LNCAP (cell line): ENCODE data around the gene VSIG10L2.

Experiments used
- TF ChIP-seq, protein P1 (sequence below): fragments of 450-650 bp; IDR thresholded peaks from 2 replicates; pipeline ENCODE4 v1.5.1; 2017; ENCODE audit warnings: mild to moderate bottlenecking

VSIG10L2 gene

DNA sequence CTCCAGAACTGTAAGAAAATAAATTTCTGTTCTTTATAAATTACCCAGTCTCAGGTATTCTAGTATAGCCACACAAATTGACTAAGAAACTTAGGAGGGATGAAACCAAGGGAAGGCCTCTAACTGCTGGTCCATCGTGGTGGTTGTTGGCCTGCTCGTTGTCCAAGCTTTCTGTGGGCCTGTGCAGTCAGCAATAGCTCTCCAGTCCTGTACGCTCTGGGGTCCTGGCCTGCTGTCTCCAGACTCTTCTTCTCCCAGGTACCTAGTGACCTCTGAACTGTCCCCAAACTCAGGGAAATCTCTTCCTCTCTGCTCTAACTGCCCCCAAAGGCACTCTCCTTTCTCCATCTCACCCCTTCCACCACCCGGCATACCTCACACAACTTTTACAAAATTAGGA lies 5.7 kb upstream of the VSIG10L2 start:
- TF ChIP-seq, protein P1, sequence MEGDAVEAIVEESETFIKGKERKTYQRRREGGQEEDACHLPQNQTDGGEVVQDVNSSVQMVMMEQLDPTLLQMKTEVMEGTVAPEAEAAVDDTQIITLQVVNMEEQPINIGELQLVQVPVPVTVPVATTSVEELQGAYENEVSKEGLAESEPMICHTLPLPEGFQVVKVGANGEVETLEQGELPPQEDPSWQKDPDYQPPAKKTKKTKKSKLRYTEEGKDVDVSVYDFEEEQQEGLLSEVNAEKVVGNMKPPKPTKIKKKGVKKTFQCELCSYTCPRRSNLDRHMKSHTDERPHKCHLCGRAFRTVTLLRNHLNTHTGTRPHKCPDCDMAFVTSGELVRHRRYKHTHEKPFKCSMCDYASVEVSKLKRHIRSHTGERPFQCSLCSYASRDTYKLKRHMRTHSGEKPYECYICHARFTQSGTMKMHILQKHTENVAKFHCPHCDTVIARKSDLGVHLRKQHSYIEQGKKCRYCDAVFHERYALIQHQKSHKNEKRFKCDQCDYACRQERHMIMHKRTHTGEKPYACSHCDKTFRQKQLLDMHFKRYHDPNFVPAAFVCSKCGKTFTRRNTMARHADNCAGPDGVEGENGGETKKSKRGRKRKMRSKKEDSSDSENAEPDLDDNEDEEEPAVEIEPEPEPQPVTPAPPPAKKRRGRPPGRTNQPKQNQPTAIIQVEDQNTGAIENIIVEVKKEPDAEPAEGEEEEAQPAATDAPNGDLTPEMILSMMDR, result no peak

DNA sequence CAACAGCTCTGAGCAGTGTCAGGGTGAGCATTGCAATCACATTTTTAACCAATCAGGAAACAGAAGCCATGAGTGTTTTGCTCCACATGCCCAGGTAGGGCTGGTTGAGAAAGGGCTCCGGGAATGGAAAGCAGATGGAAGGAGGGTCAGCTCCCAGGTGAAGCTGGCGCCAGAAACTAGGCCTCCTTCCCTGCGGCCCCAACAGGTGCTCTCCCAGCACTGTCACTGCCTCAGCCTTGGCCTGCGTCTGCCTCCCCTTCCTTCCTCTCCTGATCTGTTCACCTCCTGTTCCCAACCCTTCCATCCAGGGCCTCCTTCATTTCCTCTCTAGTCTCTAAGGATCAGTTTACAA lies 4.6 kb upstream of the VSIG10L2 start:
- TF ChIP-seq, protein P1, result no peak

DNA sequence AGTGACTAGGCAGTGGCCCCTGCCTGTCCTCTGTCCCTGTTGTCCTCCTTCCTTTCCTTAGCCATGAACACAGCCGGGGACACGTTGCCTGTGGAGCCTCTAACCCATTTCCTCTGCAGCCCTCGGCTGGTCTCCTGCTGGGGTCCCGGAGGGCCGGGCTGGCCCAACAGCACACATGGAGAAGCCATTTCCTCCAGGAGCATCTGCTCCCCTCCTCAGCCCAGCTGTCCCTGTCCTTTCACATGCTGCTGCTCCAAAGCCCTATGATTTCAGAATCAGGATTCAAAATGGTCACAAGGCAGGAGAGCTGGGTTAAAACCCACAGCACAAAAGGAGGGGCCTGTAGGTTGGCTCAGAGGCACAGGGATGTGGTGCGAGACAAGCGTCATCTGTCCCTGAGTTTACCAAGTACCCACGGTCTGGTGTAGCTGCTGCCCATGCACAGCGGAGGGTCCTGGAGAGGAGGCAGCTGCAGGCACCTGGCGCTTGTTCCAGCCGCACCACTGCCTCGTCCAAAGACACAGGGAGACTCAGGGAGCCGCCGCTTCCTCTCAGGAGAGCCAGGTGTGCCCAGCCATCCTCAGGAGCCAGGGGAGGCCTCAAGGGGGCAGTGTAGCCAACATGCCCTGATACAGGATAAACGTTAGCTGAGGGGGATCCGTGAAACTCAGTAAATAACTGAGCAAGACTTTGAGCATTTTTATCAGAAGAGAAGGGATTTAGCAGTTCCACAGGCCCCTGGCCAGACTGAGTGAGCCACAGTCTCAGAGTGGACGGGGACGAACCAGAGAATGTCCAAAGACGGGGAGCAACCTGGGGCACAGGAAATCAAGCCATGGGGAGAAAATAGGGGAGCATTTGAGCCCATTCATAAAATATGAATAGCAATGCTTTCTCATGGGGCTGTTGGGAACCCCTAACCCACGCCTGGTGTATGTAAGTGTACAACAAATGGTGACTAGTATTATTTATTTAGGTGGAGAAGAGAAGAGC lies 3.9 kb upstream of the VSIG10L2 start:
- TF ChIP-seq, protein P1, result peak; percentile 87

DNA sequence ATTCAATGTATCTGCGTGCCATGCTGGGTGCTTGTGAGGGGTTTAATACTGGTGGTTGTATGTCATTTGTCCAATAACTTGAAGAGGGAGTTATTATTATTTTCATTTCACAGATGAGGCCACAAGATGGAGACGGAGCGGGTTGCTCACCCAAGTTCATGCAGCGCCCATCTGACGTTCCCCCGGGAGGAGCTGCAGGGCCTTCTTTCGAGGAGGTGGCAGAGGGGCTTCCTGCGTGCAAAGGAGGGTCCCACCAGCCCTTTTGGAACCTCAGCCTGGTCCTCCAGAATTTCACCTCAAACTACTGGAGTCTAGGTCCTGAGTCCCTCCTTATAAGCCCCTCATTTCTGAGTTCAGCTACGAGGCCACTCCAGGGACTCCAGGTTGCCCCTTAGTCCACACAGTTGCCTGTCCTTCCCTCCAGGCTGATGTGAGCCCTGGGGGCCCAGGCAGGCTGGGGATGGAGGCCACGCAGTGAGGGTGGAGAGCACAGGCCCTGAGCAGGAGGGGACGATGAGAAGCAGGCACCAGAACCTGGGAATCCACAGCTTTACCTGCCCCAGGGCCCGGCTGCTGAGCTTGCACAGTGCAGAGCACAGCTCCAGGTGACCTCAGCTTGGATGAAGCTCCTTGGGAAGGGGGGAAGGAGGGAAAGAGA lies 2.9 kb upstream of the VSIG10L2 start:
- TF ChIP-seq, protein P1, result no peak

DNA sequence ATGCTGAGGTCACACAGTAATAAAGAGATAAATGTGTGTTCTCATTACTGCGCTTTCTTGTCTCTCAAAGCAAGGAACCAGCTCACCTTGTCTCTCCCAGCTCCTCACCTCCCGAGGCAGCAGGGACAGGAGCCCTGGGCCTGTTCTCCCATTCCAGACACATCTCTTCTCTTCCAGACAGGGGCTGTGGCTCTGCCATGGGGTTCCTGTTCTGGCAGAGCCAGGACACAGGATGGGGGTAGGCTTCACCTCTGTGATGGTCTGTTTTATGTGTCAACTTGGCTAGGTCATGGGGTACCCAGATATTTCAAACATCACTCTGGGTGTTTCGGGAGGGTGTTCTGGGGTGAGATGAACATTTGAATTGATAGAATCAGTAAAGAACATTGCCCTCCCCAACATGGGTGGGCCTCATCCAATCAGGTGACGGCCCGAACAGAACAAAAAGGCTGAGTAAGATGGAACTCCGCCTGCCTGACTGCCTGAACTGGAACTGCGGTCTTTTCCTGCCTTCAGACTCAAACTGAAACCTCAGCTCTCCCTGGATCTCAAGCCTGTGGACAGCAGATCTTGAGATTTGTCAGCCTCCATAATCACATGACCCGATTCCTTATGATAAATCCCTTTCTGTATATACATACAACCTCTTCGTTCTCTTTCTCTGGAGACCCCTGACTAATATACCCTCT lies 2.0 kb upstream of the VSIG10L2 start:
- TF ChIP-seq, protein P1, result no peak

DNA sequence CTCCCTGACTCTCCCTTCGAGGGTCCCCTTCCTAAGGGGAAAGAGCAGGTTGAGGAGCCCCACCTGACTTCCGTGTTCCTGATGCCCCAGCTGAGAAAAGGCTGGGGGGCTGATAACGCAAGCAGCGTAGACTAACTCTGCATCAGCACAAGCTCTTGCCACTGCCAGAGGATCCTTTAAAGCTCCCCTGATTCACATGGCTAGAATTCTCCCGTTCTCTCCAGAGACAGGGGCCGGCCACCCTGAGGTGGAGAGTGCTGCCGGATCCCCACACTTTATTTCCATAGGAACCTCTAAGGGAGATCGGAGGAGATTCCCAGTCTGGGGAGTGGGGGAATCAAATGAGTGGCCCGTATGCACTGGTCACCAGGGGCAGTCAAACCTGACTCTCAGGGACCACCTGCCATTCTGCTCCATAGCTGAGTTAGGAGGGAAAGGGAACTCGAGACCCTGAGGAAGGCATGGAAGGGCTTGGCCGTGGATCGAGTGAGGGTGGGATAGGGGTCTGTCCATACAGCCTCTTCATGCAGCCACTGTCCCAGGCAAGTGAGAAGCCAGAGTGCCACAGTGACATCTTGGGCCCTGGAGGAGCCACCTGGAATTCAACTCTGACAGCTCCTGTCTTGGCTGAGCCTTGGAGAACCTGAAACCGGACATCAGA lies 1.4 kb upstream of the VSIG10L2 start:
- TF ChIP-seq, protein P1, result no peak
